Measurements from ENCODE around the gene IZUMO4. TPM values are rescaled to one million over a fixed set of nuclear protein-coding genes. Genes with fewer than 3 reads are reported as not detected.

Gene IZUMO4
- total RNA-seq, 3 donors from 2014 or later, result 3.6 to 12.8 (median 3.7) TPM

- Histone ChIP-seq H3K27ac (no peak overlapping the region), H3K9me3 (peaks cover 0 to 5% of the 10 kb centered on the region in 2 donors), H3K27me3 (no peaks in the 10 kb centered on the region), H3K4me3 (no peak overlapping the region), H3K36me3 (no peaks in the 10 kb centered on the region), H3K4me1 (peaks cover 0 to 5% of the 10 kb centered on the region in 2 donors)
- TF ChIP-seq CTCF (IDR thresholded peaks at IDR 0.05) (no peak), POLR2A (IDR thresholded peaks at IDR 0.05) (no peak), POLR2AphosphoS5 (IDR thresholded peaks at IDR 0.05) (no peak)
- intact Hi-C loops (cut with DNase I; ENCODE audit: low total_unique reads), result no loop called here
- DNase-seq (ENCODE audit: low spot score in 2 of 2), result no peak
Observed at GRCh38 chr19:2100719-2101061, 4.0 kb downstream of the IZUMO4 start.

GRCh38 chr19:2101417-2102335, 5.0 kb downstream of the IZUMO4 start:
- TF ChIP-seq POLR2A (IDR thresholded peaks at IDR 0.05), result no peak
- TF ChIP-seq POLR2AphosphoS5 (IDR thresholded peaks at IDR 0.05), result no peak
- no peak for TF ChIP-seq CTCF (IDR thresholded peaks at IDR 0.05)
- H3K27ac ChIP-seq, result no peak overlapping the region
- H3K4me1 ChIP-seq, result peaks cover 0 to 5% of the 10 kb centered on the region in 2 donors
- no peak for DNase-seq (ENCODE audit: low spot score in 2 of 2)
- peaks cover 0 to 9% of the 10 kb centered on the region in 2 donors for H3K9me3 ChIP-seq
- H3K27me3 ChIP-seq, result no peaks in the 10 kb centered on the region
- peaks cover 8% of the 10 kb centered on the region for H3K36me3 ChIP-seq
- intact Hi-C loops (cut with DNase I; ENCODE audit: low total_unique reads), result no loop called here
- H3K4me3 ChIP-seq, result no peak overlapping the region

- H3K36me3 ChIP-seq, result peaks cover 9% of the 10 kb centered on the region
- TF ChIP-seq CTCF (IDR thresholded peaks at IDR 0.05) (no peak), POLR2AphosphoS5 (IDR thresholded peaks at IDR 0.05) (no peak), POLR2A (IDR thresholded peaks at IDR 0.05) (no peak)
- DNase-seq (ENCODE audit: low spot score in 2 of 2), result no peak
- no peak overlapping the region for H3K4me3 ChIP-seq
- no peaks in the 10 kb centered on the region for H3K4me1 ChIP-seq
- peaks cover 0 to 9% of the 10 kb centered on the region in 2 donors for H3K9me3 ChIP-seq
- intact Hi-C loops (cut with DNase I; ENCODE audit: low total_unique reads), result no loop called here
- H3K27ac ChIP-seq, result no peak overlapping the region
- no peaks in the 10 kb centered on the region for H3K27me3 ChIP-seq
Observed at GRCh38 chr19:2103045-2103707, 6.5 kb downstream of the IZUMO4 start.

GRCh38 chr19:2108251-2109016, 11.7 kb downstream of the IZUMO4 start:
- intact Hi-C loops (cut with DNase I; ENCODE audit: low total_unique reads), result no loop called here
- peaks cover 0 to 9% of the 10 kb centered on the region in 2 donors for H3K9me3 ChIP-seq
- H3K4me1 ChIP-seq, result no peaks in the 10 kb centered on the region
- TF ChIP-seq CTCF (IDR thresholded peaks at IDR 0.05), result no peak
- no peak for TF ChIP-seq POLR2A (IDR thresholded peaks at IDR 0.05)
- TF ChIP-seq POLR2AphosphoS5 (IDR thresholded peaks at IDR 0.05), result no peak
- no peak for DNase-seq (ENCODE audit: low spot score in 2 of 2)
- H3K4me3 ChIP-seq, result no peak overlapping the region
- H3K36me3 ChIP-seq, result peaks cover 14% of the 10 kb centered on the region
- no peaks in the 10 kb centered on the region for H3K27me3 ChIP-seq
- H3K27ac ChIP-seq, result no peak overlapping the region
